ENCODE results near the gene ERC1.

ERC1 gene

GRCh38 chr12:1256991-1257390 is 266.0 kb downstream of the ERC1 start:
- Mint-ChIP-seq H3K36me3 (no peaks in the 10 kb centered on the region), H3K4me1 (no peaks in the 10 kb centered on the region), H3K4me3 (no peak overlapping the region), H3K9me3 (no peaks in the 10 kb centered on the region), H3K27ac (no peak overlapping the region)
- DNase-seq (ENCODE audit: low spot score in 2 of 2) (no peak), ATAC-seq (no peak)

DNA sequence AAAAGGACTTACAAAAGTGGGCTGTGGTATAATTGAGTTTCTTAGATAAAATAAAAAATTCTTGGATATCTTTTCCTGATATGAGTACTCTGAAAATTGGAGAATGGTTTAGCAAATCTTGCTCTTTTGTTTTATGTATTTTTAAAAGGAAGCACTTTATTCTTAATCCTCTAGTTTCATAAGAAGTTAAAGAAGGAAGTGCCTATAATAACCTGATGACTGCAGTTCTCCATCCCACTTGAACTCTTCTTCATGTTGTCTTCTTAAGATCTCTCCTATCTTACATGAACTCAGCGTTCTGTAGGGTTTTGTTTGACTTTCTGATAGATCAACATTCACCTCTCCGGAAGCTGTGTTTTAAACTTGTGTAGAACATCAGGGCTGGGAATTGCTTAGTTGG is 271.0 kb downstream of the ERC1 start:
- no peak overlapping the region for H3K27ac Mint-ChIP-seq
- H3K4me3 Mint-ChIP-seq, result no peak overlapping the region
- no peaks in the 10 kb centered on the region for H3K4me1 Mint-ChIP-seq
- ATAC-seq (no peak), DNase-seq (ENCODE audit: low spot score in 2 of 2) (no peak)
- no peaks in the 10 kb centered on the region for H3K9me3 Mint-ChIP-seq
- peaks cover 14% of the 10 kb centered on the region for H3K36me3 Mint-ChIP-seq

DNA sequence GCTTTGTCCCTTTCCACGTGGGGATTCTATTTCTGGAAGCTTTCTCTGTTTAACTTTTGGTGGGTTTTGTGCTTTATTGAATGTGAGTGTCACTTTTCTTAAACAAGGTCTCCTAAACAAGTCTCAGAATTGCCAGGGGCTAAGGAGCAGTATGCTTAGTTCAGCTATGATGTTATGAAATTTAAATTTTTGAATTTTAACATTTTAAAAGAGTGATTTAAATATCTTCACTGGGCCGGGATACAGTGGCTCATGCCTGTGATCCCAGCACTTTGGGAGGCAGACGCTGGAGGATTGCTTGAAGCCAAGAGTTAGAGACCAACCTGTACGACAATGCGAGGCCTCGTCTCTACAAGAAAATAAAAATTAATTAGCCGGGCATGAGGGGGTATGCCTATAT is 276.2 kb downstream of the ERC1 start:
- no peak overlapping the region for H3K4me3 Mint-ChIP-seq
- DNase-seq (ENCODE audit: low spot score in 2 of 2) (no peak), ATAC-seq (no peak)
- H3K4me1 Mint-ChIP-seq, result no peaks in the 10 kb centered on the region
- H3K36me3 Mint-ChIP-seq, result peaks cover 14% of the 10 kb centered on the region
- H3K9me3 Mint-ChIP-seq, result no peaks in the 10 kb centered on the region
- no peak overlapping the region for H3K27ac Mint-ChIP-seq

- Mint-ChIP-seq H3K36me3 (no peaks in the 10 kb centered on the region), H3K4me3 (no peak overlapping the region), H3K27ac (no peak overlapping the region), H3K9me3 (no peaks in the 10 kb centered on the region), H3K4me1 (no peaks in the 10 kb centered on the region)
- no peak for DNase-seq (ENCODE audit: low spot score in 2 of 2)
- ATAC-seq, result peak; percentile 90
These were observed 281.1 kb downstream of the ERC1 start for GRCh38 chr12:1272142-1272541.

DNA sequence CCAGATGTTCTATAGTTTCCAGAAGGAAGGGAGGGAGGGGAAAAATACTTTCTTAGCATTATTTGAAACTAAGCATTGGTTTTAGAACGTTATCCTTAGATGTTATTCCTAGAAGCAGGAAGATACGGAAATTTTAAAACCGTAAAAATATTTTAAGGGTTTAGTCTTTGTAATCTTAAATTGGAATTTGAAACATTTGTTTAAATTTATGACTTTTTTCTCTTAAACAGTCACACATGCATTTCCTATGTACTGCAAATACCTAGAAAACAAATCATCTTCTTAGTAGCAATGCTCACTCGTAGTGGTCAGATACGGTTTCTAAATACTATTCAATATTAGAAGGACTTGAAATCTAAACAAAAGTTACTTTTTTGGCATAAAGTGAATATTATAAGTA is 282.0 kb downstream of the ERC1 start:
- no peak overlapping the region for H3K4me3 Mint-ChIP-seq
- H3K9me3 Mint-ChIP-seq, result no peaks in the 10 kb centered on the region
- ATAC-seq, result no peak
- H3K27ac Mint-ChIP-seq, result no peak overlapping the region
- no peaks in the 10 kb centered on the region for H3K36me3 Mint-ChIP-seq
- DNase-seq (ENCODE audit: low spot score in 2 of 2), result no peak
- H3K4me1 Mint-ChIP-seq, result no peaks in the 10 kb centered on the region

DNA sequence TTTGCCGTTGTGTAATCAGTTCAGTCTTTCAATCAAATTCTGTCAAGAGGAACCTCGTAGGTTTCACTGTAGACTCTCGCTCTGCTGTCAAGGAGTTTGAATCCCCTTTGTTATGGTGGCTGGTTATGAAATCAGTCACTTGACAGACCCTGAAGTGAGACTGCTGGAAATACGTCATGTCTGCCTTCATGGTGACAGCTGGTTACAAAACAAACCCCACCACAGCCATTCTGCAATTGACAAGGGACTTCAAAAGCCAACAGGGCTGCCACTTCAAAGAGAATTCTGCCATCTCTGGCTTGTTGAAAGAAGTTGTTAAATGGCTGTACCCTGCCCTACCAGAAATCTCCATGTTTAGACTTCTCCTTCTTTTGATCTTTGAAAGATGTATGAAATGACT is 286.9 kb downstream of the ERC1 start:
- Mint-ChIP-seq H3K9me3 (no peaks in the 10 kb centered on the region), H3K4me1 (no peaks in the 10 kb centered on the region), H3K36me3 (no peaks in the 10 kb centered on the region), H3K4me3 (no peak overlapping the region), H3K27ac (no peak overlapping the region)
- DNase-seq (ENCODE audit: low spot score in 2 of 2) (no peak), ATAC-seq (peak; percentile 74)

DNA sequence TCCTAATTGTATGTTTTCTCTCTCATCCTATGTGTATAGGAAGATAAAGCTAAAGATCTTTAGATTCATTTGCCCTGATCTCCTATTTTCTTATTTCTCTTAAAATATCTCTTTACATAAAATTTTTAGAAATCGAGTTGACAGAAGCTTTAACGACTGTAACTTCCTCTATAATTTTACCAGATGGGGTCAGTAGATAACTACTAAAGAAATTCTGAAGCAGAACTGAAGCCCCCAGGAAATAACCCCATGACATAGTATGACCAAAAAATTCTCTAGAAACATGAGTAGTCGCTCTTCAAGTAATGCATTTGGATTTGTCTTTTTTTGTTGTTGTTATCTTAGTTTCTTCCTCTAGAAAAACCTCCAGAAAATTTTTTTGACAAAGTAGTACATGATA is 288.0 kb downstream of the ERC1 start:
- Mint-ChIP-seq H3K27ac (no peak overlapping the region), H3K4me1 (no peaks in the 10 kb centered on the region)
- no peak for DNase-seq (ENCODE audit: low spot score in 2 of 2)

GRCh38 chr12:1280059-1280458 is 289.0 kb downstream of the ERC1 start:
- no peak for DNase-seq (ENCODE audit: low spot score in 2 of 2)
- Mint-ChIP-seq H3K36me3 (no peaks in the 10 kb centered on the region), H3K27ac (no peak overlapping the region), H3K9me3 (no peaks in the 10 kb centered on the region), H3K4me3 (no peak overlapping the region), H3K4me1 (no peaks in the 10 kb centered on the region)
- no peak for ATAC-seq

More for the DNA sequence above, 288.0 kb downstream of the ERC1 start:
- Mint-ChIP-seq H3K36me3 (no peaks in the 10 kb centered on the region), H3K9me3 (no peaks in the 10 kb centered on the region), H3K4me3 (no peak overlapping the region)
- ATAC-seq, result no peak

DNA sequence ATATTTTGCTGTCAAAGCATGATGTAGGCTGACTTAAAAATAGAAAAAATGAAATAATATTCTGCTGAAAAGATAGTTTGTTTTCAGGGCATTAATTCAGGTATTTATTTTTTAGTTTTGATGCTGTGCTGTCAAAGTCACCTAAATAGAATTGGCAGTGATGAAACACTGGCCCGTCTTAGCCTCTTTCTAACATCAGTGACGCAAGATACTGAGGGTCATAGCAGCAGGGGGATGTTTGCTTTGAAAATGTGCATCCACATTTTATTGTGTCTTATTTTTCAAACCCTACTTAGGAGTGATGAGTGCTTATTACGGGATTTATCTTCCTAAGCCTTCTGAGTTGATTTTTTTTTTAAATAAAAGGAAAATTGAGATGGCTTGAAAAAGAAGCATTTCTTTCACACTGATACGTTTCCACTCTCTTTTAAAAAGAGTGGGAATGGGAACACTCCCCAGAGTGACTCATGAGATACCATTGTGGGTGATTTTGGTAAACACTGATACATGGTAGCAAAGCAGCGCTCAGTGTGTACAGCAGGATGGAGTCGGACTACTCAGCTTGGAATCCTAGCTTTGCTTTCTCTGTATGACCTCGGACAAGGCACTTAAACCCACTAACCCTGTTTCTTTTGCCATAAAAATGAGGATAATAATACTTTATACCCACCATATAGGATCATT is 290.8 kb downstream of the ERC1 start:
- ATAC-seq (no peak), DNase-seq (ENCODE audit: low spot score in 2 of 2) (no peak)
- H3K4me3 Mint-ChIP-seq, result no peak overlapping the region
- H3K36me3 Mint-ChIP-seq, result no peaks in the 10 kb centered on the region
- H3K9me3 Mint-ChIP-seq, result no peaks in the 10 kb centered on the region
- no peak overlapping the region for H3K27ac Mint-ChIP-seq
- no peaks in the 10 kb centered on the region for H3K4me1 Mint-ChIP-seq

DNA sequence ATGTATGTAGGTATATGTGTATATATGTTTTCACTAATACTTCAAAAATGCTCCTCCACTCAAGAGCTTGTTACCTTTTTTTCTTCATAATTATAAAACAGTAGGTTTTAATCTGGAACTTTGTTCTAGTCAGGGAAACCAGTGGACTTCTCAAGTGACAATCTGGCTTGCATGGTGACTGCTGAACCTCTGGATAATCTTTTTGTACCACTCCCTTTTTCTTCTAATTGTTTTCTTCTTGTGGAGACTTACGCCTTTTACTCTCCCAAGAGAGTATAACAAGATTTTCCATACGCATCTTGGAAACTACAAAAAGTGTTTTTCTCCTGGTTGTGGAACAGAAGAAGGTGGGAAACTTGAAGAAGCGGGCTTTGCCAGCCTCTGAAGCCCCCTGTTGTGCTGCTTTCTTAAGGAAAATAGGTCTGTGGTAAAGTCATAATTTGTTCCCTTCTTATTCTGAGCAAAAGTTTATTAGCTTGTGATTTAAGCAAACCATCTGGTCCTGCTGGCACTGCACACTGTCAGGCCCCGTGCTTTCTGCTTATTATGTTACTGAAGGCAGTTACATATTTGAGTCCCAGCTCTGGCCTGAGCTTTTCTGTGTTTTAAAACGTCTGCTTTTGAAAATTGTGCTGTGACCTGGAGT is 291.8 kb downstream of the ERC1 start:
- DNase-seq (ENCODE audit: low spot score in 2 of 2), result no peak
- H3K4me3 Mint-ChIP-seq, result no peak overlapping the region
- H3K27ac Mint-ChIP-seq, result no peak overlapping the region
- H3K9me3 Mint-ChIP-seq, result no peaks in the 10 kb centered on the region
- ATAC-seq, result no peak
- H3K4me1 Mint-ChIP-seq, result no peaks in the 10 kb centered on the region
- H3K36me3 Mint-ChIP-seq, result no peaks in the 10 kb centered on the region

DNA sequence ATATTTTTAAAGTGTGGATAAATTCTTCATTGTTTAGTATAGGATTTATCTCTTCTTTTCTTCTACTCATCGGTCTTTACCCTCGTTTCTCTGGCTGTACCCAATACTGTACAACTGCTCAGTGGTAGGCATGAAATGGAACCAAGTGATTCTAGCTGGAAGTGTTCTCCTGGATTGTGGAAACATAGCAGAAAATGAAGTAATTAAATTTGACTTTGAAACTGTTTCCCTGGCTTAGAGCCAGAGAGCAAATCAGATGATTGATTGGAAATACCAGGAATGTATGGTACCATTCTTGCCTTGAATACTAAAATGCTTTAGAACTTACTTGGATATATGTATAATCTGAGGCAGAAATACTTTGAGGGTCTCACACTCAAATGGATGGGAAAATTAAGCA is 292.3 kb downstream of the ERC1 start:
- Mint-ChIP-seq H3K27ac (no peak overlapping the region), H3K4me1 (no peaks in the 10 kb centered on the region), H3K9me3 (no peaks in the 10 kb centered on the region), H3K4me3 (no peak overlapping the region), H3K36me3 (no peaks in the 10 kb centered on the region)
- ATAC-seq, result no peak
- no peak for DNase-seq (ENCODE audit: low spot score in 2 of 2)

GRCh38 chr12:1284611-1285010 is 293.6 kb downstream of the ERC1 start:
- H3K27ac Mint-ChIP-seq, result no peak overlapping the region

GRCh38 chr12:1287446-1287975 is 296.5 kb downstream of the ERC1 start:
- H3K4me1 Mint-ChIP-seq, result no peaks in the 10 kb centered on the region
- no peak overlapping the region for H3K4me3 Mint-ChIP-seq
- H3K36me3 Mint-ChIP-seq, result peaks cover 9% of the 10 kb centered on the region
- DNase-seq (ENCODE audit: low spot score in 2 of 2) (no peak), ATAC-seq (no peak)
- H3K27ac Mint-ChIP-seq, result no peak overlapping the region
- H3K9me3 Mint-ChIP-seq, result no peaks in the 10 kb centered on the region

More at GRCh38 chr12:1284611-1285010, 293.6 kb downstream of the ERC1 start:
- Mint-ChIP-seq H3K36me3 (peaks cover 3% of the 10 kb centered on the region), H3K9me3 (no peaks in the 10 kb centered on the region), H3K4me1 (no peaks in the 10 kb centered on the region), H3K4me3 (no peak overlapping the region)
- ATAC-seq (no peak), DNase-seq (ENCODE audit: low spot score in 2 of 2) (no peak)

DNA sequence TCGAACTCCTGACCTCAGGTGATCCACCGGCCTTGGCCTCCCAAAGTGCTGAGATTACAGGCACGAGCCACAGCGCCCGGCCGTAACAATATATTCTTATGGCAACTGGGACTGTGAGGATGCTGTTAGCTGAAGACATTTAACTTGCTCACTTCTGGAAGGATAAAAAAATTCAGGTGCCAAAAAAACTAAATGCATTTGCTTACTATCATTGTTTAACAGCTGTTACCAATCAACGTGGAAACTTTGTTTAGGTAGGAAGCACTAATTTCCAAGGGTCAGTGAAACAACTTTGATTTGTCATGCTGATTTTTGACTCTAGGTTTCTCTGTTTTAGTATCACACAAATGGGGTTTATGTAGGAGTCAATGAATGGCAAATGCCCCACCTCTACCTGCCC is 297.3 kb downstream of the ERC1 start:
- Mint-ChIP-seq H3K4me1 (no peaks in the 10 kb centered on the region), H3K9me3 (no peaks in the 10 kb centered on the region), H3K36me3 (peaks cover 9% of the 10 kb centered on the region), H3K4me3 (no peak overlapping the region), H3K27ac (no peak overlapping the region)
- DNase-seq (ENCODE audit: low spot score in 2 of 2), result no peak
- no peak for ATAC-seq

DNA sequence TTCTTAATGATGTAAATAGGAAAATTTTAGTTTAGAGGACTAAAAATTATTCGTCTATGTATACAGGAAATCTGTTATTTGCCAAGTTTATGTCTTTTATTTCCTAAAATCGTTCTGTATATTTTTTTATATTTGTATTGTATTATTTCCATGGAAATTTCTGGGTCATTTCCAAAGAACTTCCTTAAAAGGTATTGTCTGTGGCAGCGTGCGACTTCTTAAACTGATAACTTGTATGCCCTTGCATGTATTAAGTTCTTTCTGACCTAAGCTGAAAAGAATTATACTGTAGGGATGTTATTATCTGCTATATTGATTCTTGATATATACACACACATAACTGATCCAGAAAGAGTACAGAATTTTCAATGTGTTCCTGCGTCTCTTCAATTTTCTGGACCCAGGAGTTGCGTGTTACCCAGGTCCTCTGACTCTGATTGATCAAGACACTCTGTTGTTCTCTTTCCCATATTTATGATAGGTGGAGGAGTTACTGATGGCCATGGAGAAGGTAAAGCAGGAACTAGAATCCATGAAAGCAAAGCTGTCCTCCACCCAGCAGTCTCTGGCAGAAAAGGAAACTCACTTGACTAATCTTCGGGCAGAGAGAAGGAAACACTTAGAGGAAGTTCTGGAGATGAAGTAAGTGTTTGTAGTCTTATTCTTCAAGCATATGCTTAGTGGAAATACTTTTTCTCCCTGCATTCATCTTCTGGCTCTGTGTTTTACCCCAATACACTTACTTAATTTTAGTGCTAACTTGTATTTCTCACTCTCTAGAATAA is 298.5 kb downstream of the ERC1 start:
- Mint-ChIP-seq H3K9me3 (no peaks in the 10 kb centered on the region), H3K4me3 (no peak overlapping the region), H3K27ac (peak overlapping the region; percentile 34), H3K36me3 (peaks cover 9% of the 10 kb centered on the region), H3K4me1 (no peaks in the 10 kb centered on the region)
- ATAC-seq (no peak), DNase-seq (ENCODE audit: low spot score in 2 of 2) (no peak)

DNA sequence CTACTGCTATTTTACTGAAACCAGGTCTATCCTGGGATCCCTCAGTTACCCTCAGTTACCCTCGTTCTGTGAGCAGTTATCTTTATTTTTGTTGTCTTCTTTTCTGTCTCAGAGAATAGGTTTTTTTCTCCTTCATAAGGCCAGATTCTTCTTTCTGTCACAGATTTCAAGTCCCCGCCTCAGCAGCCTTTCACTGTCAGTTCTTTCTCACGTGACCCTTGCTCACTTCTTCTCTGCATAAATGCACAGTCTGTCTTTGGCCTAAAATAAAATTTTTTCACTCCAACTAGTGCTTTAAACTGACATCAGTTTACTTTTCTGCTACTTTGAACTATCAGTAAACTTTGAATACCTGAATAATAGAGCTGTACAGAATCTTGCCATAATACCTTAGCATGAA is 299.7 kb downstream of the ERC1 start:
- DNase-seq (ENCODE audit: low spot score in 2 of 2) (no peak), ATAC-seq (no peak)
- H3K9me3 Mint-ChIP-seq, result no peaks in the 10 kb centered on the region
- no peaks in the 10 kb centered on the region for H3K4me1 Mint-ChIP-seq
- peaks cover 9% of the 10 kb centered on the region for H3K36me3 Mint-ChIP-seq
- no peak overlapping the region for H3K27ac Mint-ChIP-seq
- H3K4me3 Mint-ChIP-seq, result no peak overlapping the region
